Measurements from ENCODE around the gene CCT3.
"Not testable (repeated sequence)": the region's sequence is repeated elsewhere in the genome, so short reads cannot be mapped to it uniquely, and the experiment has no call there.

CCT3 gene

GRCh38 chr1:156376146-156376545 is 38.1 kb upstream of the CCT3 start:
- no peak overlapping the region for H3K4me3 ChIP-seq (ENCODE audit: low read length)
- TF ChIP-seq ZNF274 (IDR thresholded peaks at IDR 0.05; ENCODE audit: low read depth, low read length), result no peak

DNA sequence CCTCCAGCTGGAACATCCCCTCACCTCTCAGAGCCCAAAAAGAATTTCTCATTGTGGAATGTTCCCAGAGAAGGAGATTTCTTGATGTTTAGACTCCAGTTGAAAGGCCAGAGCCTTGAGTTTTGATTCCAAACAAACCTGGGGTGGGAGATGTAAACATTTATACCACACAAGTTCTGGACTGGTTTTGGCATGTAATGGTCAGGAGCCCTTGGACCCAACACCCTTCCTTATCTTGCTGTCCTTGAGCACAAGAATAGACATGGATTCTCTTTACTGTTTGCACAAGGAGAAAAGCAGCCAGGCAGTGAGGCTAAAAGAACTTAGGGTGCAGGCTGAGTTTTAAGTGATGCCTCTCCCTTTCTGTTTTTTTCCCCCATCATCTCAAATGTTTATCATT is 35.5 kb upstream of the CCT3 start:
- TF ChIP-seq ZNF274 (IDR thresholded peaks at IDR 0.05; ENCODE audit: low read depth, low read length), result no peak
- no peak overlapping the region for H3K4me3 ChIP-seq (ENCODE audit: low read length)

GRCh38 chr1:156372876-156373275 is 34.8 kb upstream of the CCT3 start:
- H3K4me3 ChIP-seq (ENCODE audit: low read length), result no peak overlapping the region
- no peak for TF ChIP-seq ZNF274 (IDR thresholded peaks at IDR 0.05; ENCODE audit: low read depth, low read length)

DNA sequence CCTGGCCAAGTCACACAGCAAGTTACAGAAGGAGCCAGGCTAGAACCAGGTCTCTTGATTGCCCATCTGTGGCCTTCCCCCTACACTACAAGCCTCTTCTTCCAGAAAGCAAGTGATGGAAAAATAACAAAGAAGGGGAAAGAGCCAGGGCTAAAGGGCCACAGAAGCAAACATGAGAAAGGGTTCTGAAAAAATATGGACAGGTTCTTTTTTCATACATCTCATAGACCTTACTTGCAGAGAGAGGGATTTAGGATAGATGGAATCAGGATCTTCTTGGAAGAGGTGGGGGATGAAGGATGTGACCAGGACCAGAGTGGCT is 34.1 kb upstream of the CCT3 start:
- no peak overlapping the region for H3K4me3 ChIP-seq (ENCODE audit: low read length)

GRCh38 chr1:156371553-156372264 is 33.6 kb upstream of the CCT3 start:
- TF ChIP-seq ZNF274 (IDR thresholded peaks at IDR 0.05; ENCODE audit: low read depth, low read length), result no peak
- H3K4me3 ChIP-seq (ENCODE audit: low read length), result no peak overlapping the region

More for the DNA sequence above, 34.1 kb upstream of the CCT3 start:
- no peak for TF ChIP-seq ZNF274 (IDR thresholded peaks at IDR 0.05; ENCODE audit: low read depth, low read length)

- H3K4me3 ChIP-seq (ENCODE audit: low read length), result not testable (repeated sequence)
Observed at GRCh38 chr1:156369685-156370286, 31.7 kb upstream of the CCT3 start.

DNA sequence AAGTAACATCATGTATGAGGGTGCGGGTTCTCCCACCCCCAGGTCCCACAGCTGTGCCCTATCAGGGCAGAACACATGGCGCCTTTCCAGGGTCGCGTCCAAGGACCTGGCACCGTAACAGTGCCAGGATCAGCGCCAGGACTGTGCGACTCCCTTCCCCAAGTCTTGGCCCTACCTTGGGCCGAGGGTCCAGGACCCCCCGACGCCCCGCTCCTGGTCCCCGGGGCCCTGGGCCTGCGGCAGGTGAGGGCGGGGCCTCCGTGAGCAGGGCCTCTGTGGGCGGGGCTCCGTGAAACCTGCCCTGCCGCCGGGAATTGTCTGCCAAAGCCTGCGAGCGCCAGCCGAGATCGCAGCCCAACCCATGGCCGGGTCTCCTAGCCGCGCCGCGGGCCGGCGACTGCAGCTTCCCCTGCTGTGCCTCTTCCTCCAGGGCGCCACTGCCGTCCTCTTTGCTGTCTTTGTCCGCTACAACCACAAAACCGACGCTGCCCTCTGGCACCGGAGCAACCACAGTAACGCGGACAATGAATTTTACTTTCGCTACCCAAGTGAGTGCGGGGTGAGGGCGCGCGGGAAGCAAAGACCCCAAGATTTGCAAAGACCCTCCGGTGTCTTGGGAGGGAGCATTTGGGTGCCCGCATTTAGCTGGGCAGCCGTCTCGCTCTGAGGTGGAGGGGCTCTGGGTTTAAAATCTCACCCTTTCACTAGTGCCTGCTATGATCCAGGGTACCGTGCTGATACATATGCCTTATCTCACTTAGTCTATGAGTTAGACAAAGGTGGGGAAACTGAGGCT is 31.0 kb upstream of the CCT3 start, which contains the start of gene RHBG:
TSS of gene RHBG (plus strand) at position 323 of the 796 bp plus-strand sequence. CDS start at position 362, 39 bp downstream.
- TF ChIP-seq ZNF274 (IDR thresholded peaks at IDR 0.05; ENCODE audit: low read depth, low read length), result no peak
- no peak within 1 kb of the TSS for H3K4me3 ChIP-seq (ENCODE audit: low read length)

- TF ChIP-seq ZNF274 (IDR thresholded peaks at IDR 0.05; ENCODE audit: low read depth, low read length), result no peak
- H3K4me3 ChIP-seq (ENCODE audit: low read length), result no peak overlapping the region
Observed at GRCh38 chr1:156368157-156368658, 30.1 kb upstream of the CCT3 start.

GRCh38 chr1:156367383-156368156 is 29.5 kb upstream of the CCT3 start:
- no peak overlapping the region for H3K4me3 ChIP-seq (ENCODE audit: low read length)
- TF ChIP-seq ZNF274 (IDR thresholded peaks at IDR 0.05; ENCODE audit: low read depth, low read length), result no peak

- H3K4me3 ChIP-seq (ENCODE audit: low read length), result no peak overlapping the region
- TF ChIP-seq ZNF274 (IDR thresholded peaks at IDR 0.05; ENCODE audit: low read depth, low read length), result no peak
Observed at GRCh38 chr1:156366378-156367166, 28.5 kb upstream of the CCT3 start.

DNA sequence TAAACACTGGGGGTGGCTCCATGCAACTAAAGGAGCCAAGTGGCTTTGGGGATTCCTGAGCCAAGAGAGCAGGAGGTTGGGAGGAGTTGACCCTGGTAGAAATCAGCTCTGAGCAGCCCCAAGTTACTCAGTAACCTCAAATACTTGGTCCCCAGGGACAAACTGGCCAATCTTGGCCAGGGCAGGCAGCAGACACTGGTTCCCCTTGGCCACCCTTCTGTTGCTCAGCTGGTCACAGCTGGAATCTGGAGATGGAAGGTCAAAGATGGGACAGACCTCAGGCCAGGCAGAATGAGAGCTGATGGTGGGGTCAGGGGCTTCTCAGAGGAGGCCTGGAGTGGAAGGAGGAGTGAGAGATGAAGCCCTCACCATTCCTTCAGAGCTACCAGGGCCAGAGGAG is 27.7 kb upstream of the CCT3 start:
- no peak overlapping the region for H3K4me3 ChIP-seq (ENCODE audit: low read length)
- no peak for TF ChIP-seq ZNF274 (IDR thresholded peaks at IDR 0.05; ENCODE audit: low read depth, low read length)

DNA sequence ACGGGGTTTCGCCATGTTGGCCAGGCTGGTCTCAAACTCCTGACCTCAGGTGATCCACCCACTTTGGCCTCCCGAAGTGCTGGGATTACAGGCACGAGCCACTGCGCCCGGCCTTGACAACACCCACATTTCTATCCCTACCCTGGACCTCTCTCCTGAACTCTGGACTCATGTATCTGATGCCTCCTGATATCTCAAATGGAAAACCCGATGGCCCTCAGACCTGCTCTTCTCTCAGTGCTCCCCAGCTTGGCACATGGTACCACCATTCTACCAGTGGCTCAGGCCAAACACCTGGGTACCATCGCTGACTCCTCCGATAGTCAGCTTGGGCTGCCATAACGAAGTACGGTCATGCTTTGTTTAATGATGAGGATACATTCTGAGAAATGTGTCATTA is 22.4 kb upstream of the CCT3 start:
- no peak overlapping the region for H3K4me3 ChIP-seq (ENCODE audit: low read length)
- no peak for TF ChIP-seq ZNF274 (IDR thresholded peaks at IDR 0.05; ENCODE audit: low read depth, low read length)

DNA sequence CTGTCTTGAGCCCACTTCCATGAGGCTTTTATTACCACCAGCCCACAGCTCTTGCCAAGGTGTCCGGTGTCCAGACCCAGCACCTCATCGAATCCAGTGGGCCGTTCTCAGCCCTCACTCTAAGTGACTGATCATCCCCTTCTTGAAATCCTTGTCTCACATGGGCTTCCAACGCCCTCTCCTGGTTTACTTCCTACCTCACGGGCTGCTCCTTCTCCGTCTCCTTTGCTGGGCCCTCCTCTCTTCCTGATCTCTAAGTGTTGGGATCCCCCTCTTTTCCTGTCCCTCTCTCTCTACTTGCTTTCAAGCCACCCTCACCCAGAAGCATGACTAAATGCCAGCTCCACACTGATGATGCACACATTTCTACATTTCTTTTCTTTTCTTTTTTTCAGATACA is 21.9 kb upstream of the CCT3 start:
- TF ChIP-seq ZNF274 (IDR thresholded peaks at IDR 0.05; ENCODE audit: low read depth, low read length), result no peak
- no peak overlapping the region for H3K4me3 ChIP-seq (ENCODE audit: low read length)
